GM23338 (cell line): Measurements from ENCODE around the gene POLR2L. TPM values are rescaled to one million over a fixed set of nuclear protein-coding genes. Genes with fewer than 3 reads are reported as not detected.

ENCODE experiments used
- ATAC-seq: fragments of 200-7000 bp; cut with Tn5 transposase; 3 replicates; pipeline ENCODE4 v1.9.1; 2020
- DNase-seq: peaks from one replicate; pipeline ENCODE4 v3.0.0-alpha.2; 2015; ENCODE audit warnings: low spot score
- H2AFZ ChIP-seq: fragments of 200-600 bp; sonication (generic); 2 replicates; pipeline ENCODE4 v1.8.0; 2016; ENCODE audit warnings: antibody characterized with exemption, mild to moderate bottlenecking, moderate library complexity
- H3F3A ChIP-seq: fragments of 200-600 bp; sonication (generic); replicated peaks from 2 replicates; pipeline ENCODE4 v1.8.0; 2017; ENCODE audit warnings: antibody characterized with exemption, mixed run types, low read depth
- H3K27ac ChIP-seq: fragments of 200-600 bp; sonication (generic); 2 replicates; pipeline ENCODE4 v1.6.1; 2016; ENCODE audit warnings: low read depth
- H3K27me3 ChIP-seq: fragments of 200-600 bp; sonication (generic); 2 replicates; pipeline ENCODE4 v1.8.0; 2016; ENCODE audit warnings: mild to moderate bottlenecking, mixed run types, moderate library complexity; ENCODE audit not compliant: insufficient read depth
- H3K36me3 ChIP-seq: fragments of 200-600 bp; sonication (generic); 2 replicates; pipeline ENCODE4 v1.8.0; 2016; ENCODE audit warnings: mild to moderate bottlenecking; ENCODE audit not compliant: insufficient read depth
- H3K4me1 ChIP-seq: fragments of 200-600 bp; sonication (generic); 2 replicates; pipeline ENCODE4 v1.8.0; 2016; ENCODE audit warnings: mild to moderate bottlenecking, moderate library complexity; ENCODE audit not compliant: insufficient read depth
- H3K4me2 ChIP-seq: fragments of 200-600 bp; sonication (generic); 2 replicates; pipeline ENCODE4 v1.7.1; 2017; ENCODE audit warnings: mixed run types
- H3K4me3 ChIP-seq: fragments of 200-600 bp; sonication (generic); 2 replicates; pipeline ENCODE4 v1.6.1; 2016; ENCODE audit warnings: mixed run types
- H3K79me2 ChIP-seq: fragments of 200-600 bp; sonication (generic); replicated peaks from 2 replicates; pipeline ENCODE4 v1.8.0; 2017; ENCODE audit warnings: mild to moderate bottlenecking; ENCODE audit not compliant: insufficient read depth
- H3K9me2 ChIP-seq: fragments of 200-600 bp; sonication (generic); 2 replicates; pipeline ENCODE4 v1.8.0; 2017; ENCODE audit not compliant: insufficient read depth
- H4K20me1 ChIP-seq: fragments of 200-600 bp; sonication (generic); replicated peaks from 2 replicates; pipeline ENCODE4 v1.8.0; 2017; ENCODE audit warnings: mild to moderate bottlenecking; ENCODE audit not compliant: insufficient read depth
- H3K27ac Mint-ChIP-seq: 2 replicates; pipeline ENCODE4 v1.8.0; 2020; ENCODE audit warnings: inconsistent platforms, mild to moderate bottlenecking, moderate library complexity, mixed read lengths
- H3K27me3 Mint-ChIP-seq: 3 replicates; pipeline ENCODE4 v1.8.0; 2022; ENCODE audit warnings: low read depth, mild to moderate bottlenecking, moderate library complexity, mixed read lengths, inconsistent platforms; ENCODE audit not compliant: insufficient read depth, poor library complexity
- H3K36me3 Mint-ChIP-seq: 3 replicates; pipeline ENCODE4 v1.8.0; 2021; ENCODE audit warnings: low read depth, mild to moderate bottlenecking, inconsistent platforms, moderate library complexity, mixed read lengths
- H3K4me1 Mint-ChIP-seq: 3 replicates; pipeline ENCODE4 v1.8.0; 2020; ENCODE audit warnings: mild to moderate bottlenecking, inconsistent platforms, mixed read lengths
- H3K4me3 Mint-ChIP-seq: 3 replicates; pipeline ENCODE4 v1.8.0; 2021; ENCODE audit warnings: moderate library complexity, mild to moderate bottlenecking, inconsistent platforms, mixed read lengths
- H3K9me3 Mint-ChIP-seq: 3 replicates; pipeline ENCODE4 v1.8.0; 2020; ENCODE audit warnings: moderate library complexity, mild to moderate bottlenecking, inconsistent platforms, mixed read lengths
- CTCF ChIP-seq, 2 experiments: fragments of 200-600 bp in 1 of 2; sonication (generic) in 1 of 2; conservative IDR thresholded peaks; 2 replicates each; pipeline versions ENCODE4 v1.5.1 to v1.6.1; 2016 to 2017; ENCODE audit warnings: antibody characterized with exemption in 2 of 2, low read depth in 2 of 2, mild to moderate bottlenecking in 2 of 2, moderate library complexity in 1 of 2
- EZH2 ChIP-seq: fragments of 200-600 bp; sonication (generic); IDR thresholded peaks from one replicate; pipeline ENCODE4 v1.8.0; 2017; ENCODE audit warnings: antibody characterized with exemption, mild to moderate bottlenecking, low read depth; ENCODE audit not compliant: unreplicated experiment
- NANOG ChIP-seq: IDR thresholded peaks from 2 replicates; pipeline ENCODE4 v1.6.1; 2016; ENCODE audit warnings: antibody characterized with exemption, borderline replicate concordance
- POLR2AphosphoS5 ChIP-seq: IDR thresholded peaks from 2 replicates; pipeline ENCODE4 v1.6.1; 2016; ENCODE audit warnings: antibody characterized with exemption, low read depth
- ZNF114 ChIP-seq: fragments of 250-450 bp; sonication (Bioruptor Pico); IDR thresholded peaks from 2 replicates; pipeline ENCODE4 v1.5.0; 2020; ENCODE audit warnings: mild to moderate bottlenecking, moderate library complexity
- polyA plus RNA-seq: library from polyadenylated mRNA; unstranded; fragments of >200 nt; fragmentation: Nextera tagmentation; extraction: Ambion mirVana; gene quantifications from 2 replicates; pipeline ENCODE4 v1.2.1, GENCODE V29; 2016
- total RNA-seq: library from RNA; depleted of rRNA; stranded (reverse); fragments of >200 nt; shearing (Covaris generic); gene quantifications from 2 replicates; pipeline ENCODE4 v1.2.3, GENCODE V29; 2014
- TF ChIP-seq, protein P1 (sequence below): fragments of 250-450 bp; sonication (Bioruptor Pico); IDR thresholded peaks from 2 replicates; pipeline ENCODE4 v1.5.0; 2020; ENCODE audit warnings: mild to moderate bottlenecking, moderate library complexity

POLR2L gene
- total and polyA plus RNA-seq, 2 experiments from 2014 or later, result 32.2 to 369 TPM

GRCh38 chr11:841981-842369 lies 354 bp downstream of the POLR2L start (continued):
- no peak for TF ChIP-seq ZNF114 (CRISPR knock-in tag)
- TF ChIP-seq, protein P1, sequence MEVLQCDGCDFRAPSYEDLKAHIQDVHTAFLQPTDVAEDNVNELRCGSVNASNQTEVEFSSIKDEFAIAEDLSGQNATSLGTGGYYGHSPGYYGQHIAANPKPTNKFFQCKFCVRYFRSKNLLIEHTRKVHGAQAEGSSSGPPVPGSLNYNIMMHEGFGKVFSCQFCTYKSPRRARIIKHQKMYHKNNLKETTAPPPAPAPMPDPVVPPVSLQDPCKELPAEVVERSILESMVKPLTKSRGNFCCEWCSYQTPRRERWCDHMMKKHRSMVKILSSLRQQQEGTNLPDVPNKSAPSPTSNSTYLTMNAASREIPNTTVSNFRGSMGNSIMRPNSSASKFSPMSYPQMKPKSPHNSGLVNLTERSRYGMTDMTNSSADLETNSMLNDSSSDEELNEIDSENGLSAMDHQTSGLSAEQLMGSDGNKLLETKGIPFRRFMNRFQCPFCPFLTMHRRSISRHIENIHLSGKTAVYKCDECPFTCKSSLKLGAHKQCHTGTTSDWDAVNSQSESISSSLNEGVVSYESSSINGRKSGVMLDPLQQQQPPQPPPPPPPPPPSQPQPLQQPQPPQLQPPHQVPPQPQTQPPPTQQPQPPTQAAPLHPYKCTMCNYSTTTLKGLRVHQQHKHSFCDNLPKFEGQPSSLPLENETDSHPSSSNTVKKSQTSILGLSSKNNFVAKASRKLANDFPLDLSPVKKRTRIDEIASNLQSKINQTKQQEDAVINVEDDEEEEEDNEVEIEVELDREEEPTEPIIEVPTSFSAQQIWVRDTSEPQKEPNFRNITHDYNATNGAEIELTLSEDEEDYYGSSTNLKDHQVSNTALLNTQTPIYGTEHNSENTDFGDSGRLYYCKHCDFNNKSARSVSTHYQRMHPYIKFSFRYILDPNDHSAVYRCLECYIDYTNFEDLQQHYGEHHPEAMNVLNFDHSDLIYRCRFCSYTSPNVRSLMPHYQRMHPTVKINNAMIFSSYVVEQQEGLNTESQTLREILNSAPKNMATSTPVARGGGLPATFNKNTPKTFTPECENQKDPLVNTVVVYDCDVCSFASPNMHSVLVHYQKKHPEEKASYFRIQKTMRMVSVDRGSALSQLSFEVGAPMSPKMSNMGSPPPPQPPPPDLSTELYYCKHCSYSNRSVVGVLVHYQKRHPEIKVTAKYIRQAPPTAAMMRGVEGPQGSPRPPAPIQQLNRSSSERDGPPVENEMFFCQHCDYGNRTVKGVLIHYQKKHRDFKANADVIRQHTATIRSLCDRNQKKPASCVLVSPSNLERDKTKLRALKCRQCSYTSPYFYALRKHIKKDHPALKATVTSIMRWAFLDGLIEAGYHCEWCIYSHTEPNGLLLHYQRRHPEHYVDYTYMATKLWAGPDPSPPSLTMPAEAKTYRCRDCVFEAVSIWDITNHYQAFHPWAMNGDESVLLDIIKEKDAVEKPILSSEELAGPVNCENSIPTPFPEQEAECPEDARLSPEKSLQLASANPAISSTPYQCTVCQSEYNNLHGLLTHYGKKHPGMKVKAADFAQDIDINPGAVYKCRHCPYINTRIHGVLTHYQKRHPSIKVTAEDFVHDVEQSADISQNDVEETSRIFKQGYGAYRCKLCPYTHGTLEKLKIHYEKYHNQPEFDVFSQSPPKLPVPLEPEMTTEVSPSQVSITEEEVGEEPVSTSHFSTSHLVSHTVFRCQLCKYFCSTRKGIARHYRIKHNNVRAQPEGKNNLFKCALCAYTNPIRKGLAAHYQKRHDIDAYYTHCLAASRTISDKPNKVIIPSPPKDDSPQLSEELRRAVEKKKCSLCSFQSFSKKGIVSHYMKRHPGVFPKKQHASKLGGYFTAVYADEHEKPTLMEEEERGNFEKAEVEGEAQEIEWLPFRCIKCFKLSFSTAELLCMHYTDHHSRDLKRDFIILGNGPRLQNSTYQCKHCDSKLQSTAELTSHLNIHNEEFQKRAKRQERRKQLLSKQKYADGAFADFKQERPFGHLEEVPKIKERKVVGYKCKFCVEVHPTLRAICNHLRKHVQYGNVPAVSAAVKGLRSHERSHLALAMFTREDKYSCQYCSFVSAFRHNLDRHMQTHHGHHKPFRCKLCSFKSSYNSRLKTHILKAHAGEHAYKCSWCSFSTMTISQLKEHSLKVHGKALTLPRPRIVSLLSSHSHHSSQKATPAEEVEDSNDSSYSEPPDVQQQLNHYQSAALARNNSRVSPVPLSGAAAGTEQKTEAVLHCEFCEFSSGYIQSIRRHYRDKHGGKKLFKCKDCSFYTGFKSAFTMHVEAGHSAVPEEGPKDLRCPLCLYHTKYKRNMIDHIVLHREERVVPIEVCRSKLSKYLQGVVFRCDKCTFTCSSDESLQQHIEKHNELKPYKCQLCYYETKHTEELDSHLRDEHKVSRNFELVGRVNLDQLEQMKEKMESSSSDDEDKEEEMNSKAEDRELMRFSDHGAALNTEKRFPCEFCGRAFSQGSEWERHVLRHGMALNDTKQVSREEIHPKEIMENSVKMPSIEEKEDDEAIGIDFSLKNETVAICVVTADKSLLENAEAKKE (CRISPR knock-in tag), result no peak

GRCh38 chr11:839875-840617 lies 2.3 kb downstream of the POLR2L start:
- no peak overlapping the region for H2AFZ ChIP-seq
- no peak overlapping the region for H3K27ac Mint-ChIP-seq
- DNase-seq (no peak), ATAC-seq (no peak)
- TF ChIP-seq NANOG, result no peak
- no peak for TF ChIP-seq POLR2AphosphoS5
- TF ChIP-seq CTCF (conservative IDR thresholded peaks at IDR 0.05; ENCODE audit: low read depth in 2 of 2), result peak; percentile 50 to 56
- no peak for TF ChIP-seq EZH2
- H3K36me3 Mint-ChIP-seq, result peaks cover 38% of the 10 kb centered on the region
- H3K79me2 ChIP-seq, result peaks cover 19% of the 10 kb centered on the region
- peaks cover 29% of the 10 kb centered on the region for H4K20me1 ChIP-seq
- H3K4me3 ChIP-seq, result peak overlapping the region; percentile 98; the same call in 1 of the 2 replicates
- peaks cover 6% of the 10 kb centered on the region; the same call in 1 of the 2 replicates for H3K36me3 ChIP-seq
- H3K9me3 Mint-ChIP-seq, result no peaks in the 10 kb centered on the region
- no peaks in the 10 kb centered on the region for H3K9me2 ChIP-seq
- peak overlapping the region; percentile 88 for H3K4me3 Mint-ChIP-seq
- peaks cover 22% of the 10 kb centered on the region for H3K4me1 Mint-ChIP-seq
- peak overlapping the region; percentile 91; the same call in 1 of the 2 replicates for H3K4me2 ChIP-seq
- H3K27me3 ChIP-seq, result no peaks in the 10 kb centered on the region
- H3F3A ChIP-seq, result peaks cover 20% of the 10 kb centered on the region; the same call in 1 of the 2 replicates
- peaks cover 24% of the 10 kb centered on the region for H3K27me3 Mint-ChIP-seq
- no peak overlapping the region for H3K27ac ChIP-seq
- H3K4me1 ChIP-seq, result peaks cover 12% of the 10 kb centered on the region
